Activated naive CD8-positive, alpha-beta T cell treated with anti-CD3 and anti-CD28 coated beads, Interleukin-2, amount 50 U/mL, for 16 hours (primary cell): ENCODE measurements around the gene CA10.

Source experiments
- DNase-seq: peaks from one replicate; pipeline ENCODE4 v3.0.0-alpha.2; 2020; ENCODE audit warnings: low read depth, low spot score

The CA10 gene

GRCh38 chr17:51730303-51731050, 428.0 kb downstream of the CA10 start:
- DNase-seq = no peak

DNA sequence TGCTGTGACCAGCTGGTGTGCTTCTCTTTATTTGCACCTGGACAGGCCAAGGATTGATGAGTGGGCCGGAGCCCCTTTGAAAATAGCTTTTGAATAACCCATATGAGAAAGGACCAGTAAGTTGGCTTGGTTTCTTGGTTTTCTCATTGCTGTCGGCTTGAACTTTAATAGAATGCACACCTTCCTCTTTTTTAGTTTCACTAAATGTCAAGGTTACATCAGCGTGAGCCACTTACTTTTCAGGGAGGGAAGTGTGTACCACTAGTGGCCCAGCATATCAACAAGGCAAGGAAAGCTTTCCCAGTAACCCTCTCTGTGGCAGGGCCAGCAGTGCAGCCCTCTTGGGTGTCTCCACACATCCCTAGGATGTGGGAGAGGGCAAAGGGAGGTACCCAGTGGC, 433.3 kb downstream of the CA10 start:
- DNase-seq = no peak

DNA sequence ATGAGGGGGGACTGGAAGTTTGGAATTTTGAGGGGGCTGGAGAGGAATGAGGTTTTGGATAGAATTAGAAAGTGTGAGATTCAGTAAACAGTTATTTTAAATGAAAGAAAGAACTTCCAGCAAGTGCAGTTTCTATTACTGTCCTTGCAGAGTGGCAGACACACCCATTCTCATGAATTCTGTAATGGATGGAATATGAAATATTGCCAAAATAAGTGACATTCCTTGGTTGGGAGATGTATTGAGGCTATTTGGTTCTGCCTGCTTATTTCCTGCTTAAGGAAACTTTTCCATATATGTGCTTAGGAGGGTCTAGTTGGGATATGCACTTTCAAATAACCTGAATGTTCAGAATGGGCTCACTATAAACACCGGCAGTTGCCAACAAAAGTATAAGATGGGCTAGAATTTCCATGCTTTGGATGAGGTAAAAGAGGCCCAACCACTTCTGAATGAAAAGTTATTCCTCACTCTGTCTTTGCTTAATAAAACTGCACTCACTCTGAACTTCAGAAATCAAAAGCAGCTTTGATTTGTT, 434.4 kb downstream of the CA10 start:
- DNase-seq = no peak

GRCh38 chr17:51722994-51723393, 435.5 kb downstream of the CA10 start:
- DNase-seq = no peak

DNA sequence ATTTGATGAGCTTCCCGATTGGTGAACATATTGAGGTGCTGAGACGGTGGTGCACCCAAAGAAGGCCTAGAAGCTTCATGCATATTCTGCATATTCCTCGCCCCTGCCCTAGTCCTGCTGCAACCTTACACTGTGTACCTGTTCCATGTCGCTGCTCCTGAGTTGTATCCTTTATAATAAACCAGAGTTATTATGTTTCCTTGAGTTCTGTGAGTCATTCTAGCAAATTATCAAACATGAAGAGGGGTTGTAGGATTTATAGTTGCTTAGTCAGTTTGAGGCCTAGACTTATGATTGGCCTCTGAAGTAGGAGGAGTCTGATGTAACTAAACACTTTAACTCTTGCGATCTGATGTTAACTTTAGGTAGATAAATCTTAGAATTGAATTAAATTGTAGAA, 436.8 kb downstream of the CA10 start:
- no peak for DNase-seq

GRCh38 chr17:51720439-51720838, 438.1 kb downstream of the CA10 start:
- no peak for DNase-seq

DNA sequence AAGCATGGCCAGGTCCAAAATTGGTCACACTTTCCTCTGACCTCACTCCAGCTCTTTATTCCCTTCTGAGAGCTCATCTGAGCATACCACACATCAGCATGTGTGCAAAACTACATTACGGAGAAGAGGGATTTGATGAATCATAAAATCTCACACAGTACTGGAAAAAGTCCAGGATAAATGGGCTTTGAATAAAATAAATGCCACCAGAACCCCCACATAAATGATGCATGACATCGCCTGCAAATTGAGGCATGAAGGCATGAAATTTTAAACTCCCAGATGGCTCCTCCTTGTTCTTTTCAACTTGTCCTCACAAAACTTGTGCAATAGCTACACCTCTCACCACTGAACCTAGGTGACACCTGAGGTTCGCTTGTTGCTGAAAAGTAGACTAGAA, 439.5 kb downstream of the CA10 start:
- no peak for DNase-seq

- DNase-seq = no peak
Observed at GRCh38 chr17:51711581-51711980, 446.9 kb downstream of the CA10 start.

DNA sequence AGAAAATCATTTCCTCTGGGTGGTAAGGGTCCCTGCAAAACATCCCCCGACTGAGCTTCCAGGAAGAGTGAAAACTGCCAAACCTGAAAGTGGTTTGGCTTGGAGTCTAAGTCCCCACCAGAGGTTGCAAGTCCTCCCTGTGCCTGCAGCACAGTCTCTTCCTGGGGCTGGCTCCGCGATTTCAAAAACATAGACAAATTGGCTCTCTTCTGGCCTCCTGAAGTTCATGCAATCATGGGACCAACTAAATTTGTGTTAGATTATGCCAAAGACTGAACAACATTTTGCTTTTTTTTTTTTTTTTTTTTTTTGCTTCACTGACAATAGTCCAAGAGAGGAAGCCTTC, 447.9 kb downstream of the CA10 start:
- DNase-seq = no peak

GRCh38 chr17:51709694-51710633, 448.6 kb downstream of the CA10 start:
- DNase-seq = no peak

DNA sequence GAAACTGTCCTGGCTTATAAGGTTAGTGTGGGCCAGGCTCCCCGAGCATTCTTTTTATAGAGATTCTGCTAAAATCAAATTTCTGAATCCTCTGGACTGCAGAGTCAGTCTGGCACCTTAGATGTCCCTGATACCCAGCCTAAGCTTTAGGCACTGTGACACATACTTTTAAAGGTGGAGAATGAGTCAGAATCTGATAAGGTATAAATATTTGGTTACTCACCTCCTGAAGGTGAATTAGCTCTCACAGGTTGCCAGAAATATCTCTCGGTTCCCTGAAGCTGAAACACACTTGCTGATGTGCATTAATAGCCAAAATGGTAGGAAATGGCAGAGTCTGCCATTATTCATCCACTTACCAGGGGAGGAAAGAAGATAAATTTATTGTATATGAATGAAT, 451.3 kb downstream of the CA10 start:
- DNase-seq = no peak

DNA sequence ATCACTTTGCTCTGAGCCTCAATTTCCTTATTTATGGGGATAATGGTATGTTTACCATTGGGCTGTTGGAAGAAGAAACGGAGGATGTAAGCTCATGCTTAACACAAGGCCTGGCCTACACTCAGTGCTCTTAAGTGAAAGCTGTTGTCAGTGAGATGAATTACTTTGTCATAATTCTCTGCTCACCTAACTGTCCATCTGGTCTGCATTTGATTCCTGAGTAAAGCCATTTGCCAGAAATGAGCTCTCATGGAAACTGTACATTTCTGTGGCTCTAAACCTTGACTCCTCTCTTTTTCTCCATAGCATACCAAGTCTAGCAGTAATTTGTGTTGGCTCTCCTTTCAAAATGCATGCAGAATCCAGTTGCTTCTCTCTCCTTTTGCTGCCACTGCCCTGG, 452.4 kb downstream of the CA10 start:
- DNase-seq = no peak

- no peak for DNase-seq
Observed at GRCh38 chr17:51703361-51704341, 454.9 kb downstream of the CA10 start.

DNA sequence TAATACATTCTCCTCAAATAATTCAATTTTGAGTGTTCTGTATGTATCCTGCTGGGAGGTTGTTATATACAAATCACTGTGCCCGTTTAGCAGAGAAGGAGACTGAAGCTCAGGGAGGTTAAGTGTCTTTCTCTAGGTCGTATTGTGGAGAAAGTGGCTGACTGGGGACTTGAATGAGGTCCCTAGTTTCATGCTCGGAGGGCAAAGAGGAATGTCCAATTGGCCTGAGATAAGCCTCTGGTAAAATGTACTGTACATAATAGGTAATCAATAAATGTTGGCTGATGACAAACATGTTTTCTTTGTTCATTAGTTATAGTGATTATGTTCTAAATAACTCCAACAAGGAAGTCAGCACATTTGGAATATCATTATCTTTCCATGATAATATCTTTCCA, 455.6 kb downstream of the CA10 start:
- no peak for DNase-seq

DNA sequence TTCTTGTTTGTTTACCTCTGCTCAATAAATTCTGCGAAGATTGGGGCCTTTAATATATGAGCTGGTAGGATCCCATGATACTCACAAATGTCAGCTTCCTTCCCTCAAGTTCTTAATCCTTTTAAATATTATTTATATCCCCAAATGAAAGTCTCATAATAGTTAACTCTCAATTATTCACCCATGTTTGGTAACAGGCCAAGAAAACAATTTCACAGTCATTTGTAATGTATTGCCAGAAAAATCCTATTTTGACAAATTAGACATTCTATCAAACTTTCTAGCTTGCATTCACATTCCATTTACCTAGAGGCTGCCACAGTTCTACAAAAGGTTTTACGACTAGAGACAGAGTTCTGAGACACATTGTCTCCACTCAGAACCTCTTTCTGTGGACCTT, 457.0 kb downstream of the CA10 start:
- DNase-seq = no peak

- DNase-seq = no peak
Observed at GRCh38 chr17:51700011-51700760, 458.3 kb downstream of the CA10 start.

GRCh38 chr17:51699303-51699702, 459.2 kb downstream of the CA10 start:
- no peak for DNase-seq

DNA sequence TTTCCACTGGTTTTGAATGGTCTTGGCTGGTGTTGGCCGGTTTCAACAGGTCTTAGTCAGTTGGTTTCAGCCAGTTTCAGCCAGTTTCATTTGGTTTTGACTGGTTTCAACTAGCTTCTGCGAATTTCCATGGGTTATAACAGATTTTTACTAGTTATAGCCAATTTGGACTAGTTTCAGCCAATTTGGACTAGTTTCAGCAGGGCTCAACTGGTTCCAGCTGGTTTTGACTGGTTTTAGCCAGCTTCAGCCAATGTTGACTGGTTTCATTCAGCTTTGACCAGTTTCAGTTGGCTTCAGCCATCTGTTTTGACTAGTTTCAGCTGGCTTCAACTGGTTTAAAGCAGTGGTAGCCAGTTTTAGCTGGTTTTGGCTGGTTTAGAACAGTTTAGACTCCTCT, 465.6 kb downstream of the CA10 start:
- DNase-seq = no peak

DNA sequence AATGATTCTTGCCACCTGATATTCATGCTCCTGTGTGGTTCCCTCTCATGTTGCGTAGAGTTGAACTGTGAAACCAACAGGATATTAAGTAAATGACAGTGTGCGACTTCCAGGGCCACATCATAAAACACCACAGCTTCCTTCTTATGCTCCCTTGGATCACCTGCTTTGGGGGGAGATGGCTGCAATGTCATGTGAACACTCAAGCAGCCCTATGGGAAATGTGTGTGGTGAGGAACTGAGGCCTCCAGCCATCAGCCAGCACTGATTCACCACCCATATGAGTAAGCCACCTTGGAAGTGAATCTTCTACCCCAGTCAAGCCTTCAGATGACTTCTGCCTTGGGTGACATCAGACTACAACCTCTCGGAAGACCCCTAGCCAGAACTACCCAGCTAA, 470.6 kb downstream of the CA10 start:
- no peak for DNase-seq

GRCh38 chr17:51685287-51685909, 473.1 kb downstream of the CA10 start:
- no peak for DNase-seq
